Type B pancreatic cell (in vitro differentiated cells): ENCODE results near the gene SIK1. TPM values are rescaled to one million over a fixed set of nuclear protein-coding genes. Genes with fewer than 3 reads are reported as not detected.

Source experiments
- DNase-seq: peaks from one replicate; pipeline ENCODE4 v3.0.0; 2021; ENCODE audit warnings: mixed read lengths; ENCODE audit not compliant: unreplicated experiment; ENCODE audit errors: extremely low spot score
- H3K27ac Mint-ChIP-seq: 2 replicates; pipeline ENCODE4 v1.8.0; 2021; ENCODE audit warnings: mild to moderate bottlenecking, mixed read lengths
- H3K27me3 Mint-ChIP-seq: 2 replicates; pipeline ENCODE4 v1.8.0; 2021; ENCODE audit warnings: mixed read lengths
- H3K36me3 Mint-ChIP-seq: 2 replicates; pipeline ENCODE4 v1.8.0; 2021; ENCODE audit warnings: mixed read lengths
- H3K4me1 Mint-ChIP-seq: one replicate; pipeline ENCODE4 v1.8.0; 2021; ENCODE audit warnings: mixed read lengths; ENCODE audit not compliant: unreplicated experiment
- H3K4me3 Mint-ChIP-seq: 2 replicates; pipeline ENCODE4 v1.8.0; 2021; ENCODE audit warnings: mild to moderate bottlenecking, mixed read lengths
- H3K9me3 Mint-ChIP-seq: 2 replicates; pipeline ENCODE4 v1.8.0; 2021; ENCODE audit warnings: mixed read lengths
- CTCF ChIP-seq: fragments of 200-600 bp; sonication (generic); conservative IDR thresholded peaks from 2 replicates; pipeline ENCODE4 v1.5.0; 2021; ENCODE audit warnings: antibody characterized with exemption, mild to moderate bottlenecking
- total RNA-seq: library from RNA; stranded (reverse); gene quantifications from 2 replicates; pipeline ENCODE4 v1.2.1, GENCODE V29; 2021; ENCODE audit warnings: low replicate concordance

SIK1 gene
- total RNA-seq, 1 donor from 2014 or later: 17.0 TPM

- H3K9me3 Mint-ChIP-seq: no peaks in the 10 kb centered on the region
- no peak overlapping the region for H3K4me3 Mint-ChIP-seq
- H3K27ac Mint-ChIP-seq: no peak overlapping the region
These were observed 51.7 kb downstream of the SIK1 start for GRCh38 chr21:43375006-43375836.

GRCh38 chr21:43374228-43374885 is 52.6 kb downstream of the SIK1 start:
- Mint-ChIP-seq H3K9me3 (no peaks in the 10 kb centered on the region), H3K27me3 (no peaks in the 10 kb centered on the region), H3K4me1 (peaks cover 18% of the 10 kb centered on the region), H3K27ac (no peak overlapping the region), H3K36me3 (no peaks in the 10 kb centered on the region), H3K4me3 (no peak overlapping the region)
- DNase-seq: no peak
- TF ChIP-seq CTCF: no peak

More at GRCh38 chr21:43375006-43375836, 51.7 kb downstream of the SIK1 start:
- Mint-ChIP-seq H3K4me1 (peaks cover 13% of the 10 kb centered on the region), H3K27me3 (no peaks in the 10 kb centered on the region), H3K36me3 (no peaks in the 10 kb centered on the region)
- no peak for DNase-seq
- TF ChIP-seq CTCF: no peak

GRCh38 chr21:43373362-43374227 is 53.3 kb downstream of the SIK1 start:
- Mint-ChIP-seq H3K36me3 (no peaks in the 10 kb centered on the region), H3K27me3 (no peaks in the 10 kb centered on the region), H3K4me1 (peaks cover 22% of the 10 kb centered on the region), H3K4me3 (no peak overlapping the region), H3K9me3 (no peaks in the 10 kb centered on the region), H3K27ac (peak overlapping the region; percentile 29)
- DNase-seq: no peak
- no peak for TF ChIP-seq CTCF

DNA sequence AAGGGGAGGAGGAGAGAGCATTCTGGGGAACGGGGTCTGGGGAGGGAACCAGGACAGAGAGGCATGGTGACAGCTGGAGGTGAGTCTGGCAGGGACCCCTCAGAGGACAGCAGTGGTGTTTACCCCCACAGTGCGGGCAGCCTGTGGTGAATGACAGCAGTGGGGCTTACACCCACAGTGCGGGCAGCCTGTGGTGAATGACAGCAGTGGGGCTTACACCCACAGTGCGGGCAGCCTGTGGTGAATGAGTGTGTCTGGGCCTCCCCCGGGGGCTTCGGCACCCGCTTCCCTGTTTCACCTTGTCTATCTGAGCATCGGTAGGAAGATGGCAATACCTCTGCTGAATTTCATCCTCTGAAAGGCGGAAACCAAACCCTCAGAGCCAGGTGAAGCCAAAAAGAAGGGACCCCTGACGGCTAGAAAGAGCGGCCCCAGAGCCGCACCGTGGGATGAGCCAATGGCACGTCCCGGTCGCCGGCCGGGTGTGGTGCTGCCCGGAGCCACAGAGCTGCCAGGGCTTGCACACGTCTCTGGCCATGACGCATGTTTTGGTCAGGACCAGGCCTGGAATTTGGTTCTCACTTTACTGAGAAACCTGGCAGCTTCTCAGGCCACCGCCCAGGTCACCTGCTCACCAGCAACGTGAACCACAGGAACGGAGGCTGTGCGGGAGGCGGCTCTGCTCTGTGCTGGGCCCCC is 54.1 kb downstream of the SIK1 start:
- no peaks in the 10 kb centered on the region for H3K36me3 Mint-ChIP-seq
- no peaks in the 10 kb centered on the region for H3K9me3 Mint-ChIP-seq

More for the DNA sequence above, 54.1 kb downstream of the SIK1 start:
- Mint-ChIP-seq H3K27me3 (no peaks in the 10 kb centered on the region), H3K4me3 (no peak overlapping the region), H3K27ac (peak overlapping the region; percentile 29), H3K4me1 (peaks cover 22% of the 10 kb centered on the region)
- no peak for TF ChIP-seq CTCF
- no peak for DNase-seq
